ENCODE results near the gene C10orf90.

- no peak for TF ChIP-seq CTCF (IDR thresholded peaks at IDR 0.05)
- no peak for TF ChIP-seq POLR2A (IDR thresholded peaks at IDR 0.05)
Measured at GRCh38 chr10:126511917-126512479, 158.5 kb downstream of the C10orf90 start.

Measured in Peyer's patch (tissue), 4 donors.